Loucy (cell line): Measurements from ENCODE around the gene TSEN2.

Source experiments
- EZH2phosphoT487 ChIP-seq: fragments of 200-600 bp; IDR thresholded peaks from 2 replicates; pipeline ENCODE4 v1.6.1; 2018; ENCODE audit warnings: antibody characterized with exemption, mild to moderate bottlenecking, moderate library complexity, borderline replicate concordance
- TF ChIP-seq, protein P1 (sequence below): fragments of 200-600 bp; sonication (generic); conservative IDR thresholded peaks from 2 replicates; pipeline ENCODE4 v1.5.1; 2014; ENCODE audit warnings: mild to moderate bottlenecking, antibody characterized with exemption, low read length

DNA sequence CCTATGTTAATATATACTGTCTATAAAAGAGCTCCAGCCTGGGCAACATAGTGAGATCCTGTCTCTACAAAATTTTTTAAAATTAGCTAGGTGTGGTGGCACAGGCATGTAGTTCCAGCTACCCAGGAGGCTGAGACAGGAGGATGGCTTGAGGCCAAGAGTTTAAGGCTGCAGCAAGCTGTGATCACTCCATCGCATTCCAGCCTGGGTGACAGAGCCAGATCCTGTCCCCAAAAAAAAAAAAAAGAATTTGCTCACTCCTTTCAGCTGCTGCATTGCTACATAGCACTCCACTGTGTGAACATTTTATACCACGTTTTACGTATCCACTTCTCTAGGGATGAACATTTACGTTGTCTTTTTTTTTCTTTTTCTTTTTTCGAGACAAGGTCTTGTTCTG lies 6.0 kb upstream of the TSEN2 start:
- no peak for TF ChIP-seq EZH2phosphoT487
- TF ChIP-seq, protein P1, sequence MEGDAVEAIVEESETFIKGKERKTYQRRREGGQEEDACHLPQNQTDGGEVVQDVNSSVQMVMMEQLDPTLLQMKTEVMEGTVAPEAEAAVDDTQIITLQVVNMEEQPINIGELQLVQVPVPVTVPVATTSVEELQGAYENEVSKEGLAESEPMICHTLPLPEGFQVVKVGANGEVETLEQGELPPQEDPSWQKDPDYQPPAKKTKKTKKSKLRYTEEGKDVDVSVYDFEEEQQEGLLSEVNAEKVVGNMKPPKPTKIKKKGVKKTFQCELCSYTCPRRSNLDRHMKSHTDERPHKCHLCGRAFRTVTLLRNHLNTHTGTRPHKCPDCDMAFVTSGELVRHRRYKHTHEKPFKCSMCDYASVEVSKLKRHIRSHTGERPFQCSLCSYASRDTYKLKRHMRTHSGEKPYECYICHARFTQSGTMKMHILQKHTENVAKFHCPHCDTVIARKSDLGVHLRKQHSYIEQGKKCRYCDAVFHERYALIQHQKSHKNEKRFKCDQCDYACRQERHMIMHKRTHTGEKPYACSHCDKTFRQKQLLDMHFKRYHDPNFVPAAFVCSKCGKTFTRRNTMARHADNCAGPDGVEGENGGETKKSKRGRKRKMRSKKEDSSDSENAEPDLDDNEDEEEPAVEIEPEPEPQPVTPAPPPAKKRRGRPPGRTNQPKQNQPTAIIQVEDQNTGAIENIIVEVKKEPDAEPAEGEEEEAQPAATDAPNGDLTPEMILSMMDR = no peak
